Gastroesophageal sphincter (tissue), 3 donors: ENCODE results near the gene VWA3B.

Experiments used
- CTCF ChIP-seq, 4 experiments: fragments of 200-600 bp in 2 of 4; fragments of 450-650 bp in 2 of 4; sonication (generic) in 1 of 4; IDR thresholded peaks; one replicate each; pipeline ENCODE4 v1.5.1; 2017 to 2019; ENCODE audit warnings: antibody characterized with exemption in 4 of 4, mild to moderate bottlenecking in 2 of 4, moderate library complexity in 2 of 4
- EP300 ChIP-seq: sonication (generic); formaldehyde crosslinking; IDR thresholded peaks from one replicate; pipeline ENCODE4 v1.6.1; 2017; ENCODE audit warnings: antibody characterized with exemption, mild to moderate bottlenecking
- POLR2A ChIP-seq, 2 donors: fragments of 450-650 bp; IDR thresholded peaks; one replicate each; pipeline ENCODE4 v1.6.1; 2017; ENCODE audit warnings: antibody characterized with exemption in 2 of 2, mild to moderate bottlenecking in 2 of 2, moderate library complexity in 1 of 2
- POLR2AphosphoS5 ChIP-seq: sonication (generic); formaldehyde crosslinking; IDR thresholded peaks from one replicate; pipeline ENCODE4 v1.6.1; 2017; ENCODE audit warnings: antibody characterized with exemption

- TF ChIP-seq POLR2A (IDR thresholded peaks at IDR 0.05) = no peak
- no peak for TF ChIP-seq CTCF (IDR thresholded peaks at IDR 0.05)
- TF ChIP-seq POLR2AphosphoS5 = no peak
- no peak for TF ChIP-seq EP300
Measured at GRCh38 chr2:98263362-98263761, 176.4 kb downstream of the VWA3B start.
